ENCODE results near the gene ADGRF3. TPM values are rescaled to one million over a fixed set of nuclear protein-coding genes. Genes with fewer than 3 reads are reported as not detected.
"Not testable (repeated sequence)": the region's sequence is repeated elsewhere in the genome, so short reads cannot be mapped to it uniquely, and the experiment has no call there.

Gene ADGRF3, protein sequence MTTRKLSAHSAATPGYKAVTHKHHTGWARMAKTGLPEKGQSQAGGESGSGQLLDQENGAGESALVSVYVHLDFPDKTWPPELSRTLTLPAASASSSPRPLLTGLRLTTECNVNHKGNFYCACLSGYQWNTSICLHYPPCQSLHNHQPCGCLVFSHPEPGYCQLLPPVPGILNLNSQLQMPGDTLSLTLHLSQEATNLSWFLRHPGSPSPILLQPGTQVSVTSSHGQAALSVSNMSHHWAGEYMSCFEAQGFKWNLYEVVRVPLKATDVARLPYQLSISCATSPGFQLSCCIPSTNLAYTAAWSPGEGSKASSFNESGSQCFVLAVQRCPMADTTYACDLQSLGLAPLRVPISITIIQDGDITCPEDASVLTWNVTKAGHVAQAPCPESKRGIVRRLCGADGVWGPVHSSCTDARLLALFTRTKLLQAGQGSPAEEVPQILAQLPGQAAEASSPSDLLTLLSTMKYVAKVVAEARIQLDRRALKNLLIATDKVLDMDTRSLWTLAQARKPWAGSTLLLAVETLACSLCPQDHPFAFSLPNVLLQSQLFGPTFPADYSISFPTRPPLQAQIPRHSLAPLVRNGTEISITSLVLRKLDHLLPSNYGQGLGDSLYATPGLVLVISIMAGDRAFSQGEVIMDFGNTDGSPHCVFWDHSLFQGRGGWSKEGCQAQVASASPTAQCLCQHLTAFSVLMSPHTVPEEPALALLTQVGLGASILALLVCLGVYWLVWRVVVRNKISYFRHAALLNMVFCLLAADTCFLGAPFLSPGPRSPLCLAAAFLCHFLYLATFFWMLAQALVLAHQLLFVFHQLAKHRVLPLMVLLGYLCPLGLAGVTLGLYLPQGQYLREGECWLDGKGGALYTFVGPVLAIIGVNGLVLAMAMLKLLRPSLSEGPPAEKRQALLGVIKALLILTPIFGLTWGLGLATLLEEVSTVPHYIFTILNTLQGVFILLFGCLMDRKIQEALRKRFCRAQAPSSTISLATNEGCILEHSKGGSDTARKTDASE
- total RNA-seq (2014; rRNA removed; shearing (Covaris generic)), result 0.02 TPM in 1 of 2 replicates, not detected in the other

DNA sequence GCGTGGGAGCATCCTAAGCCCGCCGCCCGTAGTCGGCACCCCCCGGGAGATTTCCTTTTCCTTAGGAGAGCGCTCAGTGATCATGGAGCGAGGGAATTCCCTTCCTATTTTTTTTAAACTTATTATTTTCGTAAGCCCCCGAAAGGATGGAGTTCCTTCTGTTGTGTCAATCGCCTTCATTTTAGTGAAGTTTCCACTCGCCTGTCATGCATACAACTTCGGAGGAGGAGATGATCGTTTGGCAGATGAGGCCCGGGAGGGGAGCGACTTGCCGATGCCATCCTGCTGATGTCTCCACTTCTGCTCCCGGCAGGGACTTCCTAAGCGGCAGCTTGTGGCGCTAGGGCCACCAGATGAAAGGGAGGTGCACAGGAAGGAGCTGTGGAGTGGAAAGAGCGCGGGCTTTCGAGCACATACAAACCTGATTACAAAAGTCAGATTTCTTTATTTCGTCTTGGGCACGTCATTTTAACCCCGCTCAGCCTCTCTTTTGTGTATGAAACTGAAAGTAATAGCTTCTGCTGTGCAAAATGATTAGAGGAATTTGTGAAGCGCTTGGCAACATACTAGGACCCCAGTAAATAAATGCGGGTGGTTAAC is at the start of gene ADGRF3:
Gene ADGRF3, minus strand, starts transcription at position 336 of the 600 bp plus-strand sequence. CDS start 555 bp downstream, outside the sequence.
- peak; percentile 27 for DNase-seq (ENCODE audit: low spot score)

DNA sequence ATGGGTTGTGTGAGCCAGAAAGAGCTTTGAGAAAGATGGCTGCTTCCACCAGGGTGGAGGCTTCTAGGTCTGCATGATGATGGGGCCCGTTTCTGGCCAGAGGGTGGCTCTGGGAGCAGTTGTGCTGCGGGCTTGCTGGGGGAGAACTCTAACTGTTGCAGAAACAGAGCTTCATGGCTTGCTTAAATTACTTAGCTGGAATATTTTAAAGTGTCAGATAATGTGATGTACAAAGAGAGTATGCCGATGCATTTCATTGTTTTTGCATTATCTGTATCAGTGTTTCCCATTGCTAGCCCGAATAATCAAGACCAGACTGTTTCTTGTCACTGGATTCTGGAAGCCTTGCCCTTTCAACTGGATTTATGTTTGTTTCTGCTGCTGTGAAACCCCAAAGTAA is 48.8 kb upstream of the ADGRF3 start:
- DNase-seq (ENCODE audit: low spot score), result no peak

DNA sequence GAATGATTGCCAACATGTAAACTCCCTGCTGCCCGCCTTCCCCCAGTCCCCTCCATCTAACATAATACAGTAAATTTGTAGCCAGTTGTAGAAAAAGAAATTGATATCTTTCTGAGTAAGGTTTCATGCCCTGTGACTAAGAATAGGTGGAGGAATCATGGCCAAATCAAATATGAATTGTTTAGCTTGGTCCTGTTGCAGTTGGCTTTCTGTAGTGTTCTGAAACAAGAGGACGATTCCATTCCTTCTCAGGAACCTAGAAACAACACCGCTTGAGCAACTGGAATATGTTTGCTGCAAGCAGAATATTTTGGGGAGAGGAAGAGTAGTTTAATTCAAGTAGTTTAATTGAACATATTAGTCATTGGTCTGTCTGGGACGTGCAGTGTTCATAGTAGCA is 48.1 kb upstream of the ADGRF3 start:
- DNase-seq (ENCODE audit: low spot score), result no peak

DNA sequence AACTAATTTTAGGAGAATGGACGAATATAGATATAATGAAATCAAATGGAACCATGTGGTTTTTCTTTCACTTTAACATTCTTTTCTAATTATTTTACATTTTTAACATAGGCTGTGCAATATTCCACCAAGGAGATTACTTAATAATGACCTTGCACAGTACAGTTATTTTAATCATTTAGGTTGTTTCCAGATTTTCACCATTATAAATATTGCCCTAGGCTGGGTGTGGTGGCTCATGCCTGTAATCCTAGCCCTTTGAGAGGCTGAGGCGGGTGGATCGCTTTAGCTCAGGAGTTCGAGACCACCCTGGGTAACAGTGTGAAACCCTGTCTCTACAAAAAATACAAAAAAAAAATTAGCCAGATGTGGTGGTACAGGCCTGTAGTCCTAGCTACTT is 40.6 kb upstream of the ADGRF3 start:
- DNase-seq (ENCODE audit: low spot score), result no peak

DNA sequence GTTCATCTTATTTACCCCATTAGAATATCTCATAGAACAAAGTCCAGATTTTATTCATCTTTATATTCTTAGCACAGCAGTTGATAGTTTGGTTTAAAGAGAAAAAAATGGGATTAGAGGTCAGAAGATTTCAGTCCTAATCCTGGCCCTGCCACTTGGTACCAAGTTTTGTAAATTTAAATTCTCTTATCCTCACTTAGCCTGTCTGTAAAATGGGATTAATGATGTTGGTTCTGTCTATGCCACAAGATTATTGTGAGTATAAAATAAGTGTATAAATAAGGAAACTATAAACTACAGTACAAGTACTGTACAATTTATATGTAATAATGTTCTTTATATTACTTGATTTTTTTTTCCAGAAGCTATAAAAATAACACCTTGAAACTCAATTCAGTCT is 38.0 kb upstream of the ADGRF3 start:
- no peak for DNase-seq (ENCODE audit: low spot score)

DNA sequence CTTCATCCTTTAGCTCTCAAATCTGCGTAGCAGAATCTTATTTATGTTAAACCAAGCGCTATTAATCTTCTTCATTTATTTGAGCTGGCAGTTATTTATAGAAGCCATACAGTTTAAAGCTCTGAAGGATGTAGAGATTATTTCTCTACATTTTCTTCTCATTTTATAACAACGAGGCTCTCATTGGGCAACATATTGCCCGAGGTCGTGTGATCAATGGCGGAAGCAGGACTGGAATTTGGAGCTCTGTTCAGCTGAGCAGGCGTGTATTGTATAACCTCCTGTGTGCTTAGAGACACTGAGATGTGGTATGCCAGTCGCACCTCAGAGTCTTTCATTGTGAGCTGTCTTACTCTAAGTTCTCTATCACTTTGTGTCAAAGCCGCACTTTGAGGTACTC is 37.6 kb upstream of the ADGRF3 start:
- no peak for DNase-seq (ENCODE audit: low spot score)

DNA sequence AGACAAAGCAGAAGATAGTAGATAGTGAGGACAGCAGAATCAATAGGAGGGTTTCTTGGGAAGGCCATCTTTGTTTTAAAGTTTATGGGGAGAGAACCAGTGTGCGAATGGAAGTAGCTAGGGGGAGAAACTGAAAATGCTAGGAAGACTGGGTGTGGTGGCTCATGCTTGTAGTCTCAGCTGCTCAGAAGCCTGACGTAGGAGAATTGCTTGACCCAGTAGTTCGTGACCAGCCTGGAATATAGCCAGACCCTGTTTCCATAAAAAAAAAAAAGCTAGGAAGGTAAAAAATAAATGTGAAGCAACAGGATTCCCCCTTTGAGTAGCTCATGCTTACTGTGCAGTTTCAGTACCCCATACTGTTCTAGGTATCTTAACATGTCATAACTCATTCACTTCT is 36.0 kb upstream of the ADGRF3 start:
- DNase-seq (ENCODE audit: low spot score), result no peak

DNA sequence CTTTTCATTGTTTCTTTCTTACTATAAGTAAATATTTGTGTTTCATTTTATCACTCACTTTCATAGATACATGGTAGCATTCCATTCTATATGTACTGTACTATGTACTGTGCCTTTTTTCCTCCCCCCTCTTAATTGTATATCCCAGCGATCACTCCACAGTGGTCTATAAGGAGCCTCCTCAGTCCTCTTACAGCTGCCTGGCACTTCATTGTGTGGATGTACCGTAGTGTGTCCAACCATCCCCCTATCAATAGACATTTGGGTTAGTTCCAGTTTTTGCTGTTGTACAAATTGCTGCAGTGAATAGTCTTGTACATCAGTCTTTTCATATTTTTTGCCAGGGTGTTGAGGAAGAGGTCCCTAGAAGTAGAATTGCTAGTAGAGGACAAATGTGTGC is 33.7 kb upstream of the ADGRF3 start:
- DNase-seq (ENCODE audit: low spot score), result no peak

DNA sequence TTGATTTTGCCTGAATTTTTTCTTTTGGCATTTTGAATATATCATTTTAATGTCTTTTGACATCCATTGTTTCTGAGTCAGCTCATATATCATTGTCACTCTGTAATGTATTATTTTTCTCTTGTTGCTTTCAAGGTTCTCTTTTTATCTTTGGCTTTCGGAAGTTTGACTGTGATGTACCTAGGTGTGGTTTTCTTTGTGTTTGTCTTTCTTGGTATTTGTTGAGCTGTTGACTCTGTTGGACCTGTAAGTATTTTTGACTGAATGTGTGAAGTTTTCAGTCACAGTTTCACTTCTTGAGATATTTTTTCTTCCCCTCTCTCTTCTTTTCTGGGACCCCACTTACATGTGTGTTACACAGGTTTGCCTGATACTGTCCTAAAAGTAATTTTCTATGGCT is 30.2 kb upstream of the ADGRF3 start:
- no peak for DNase-seq (ENCODE audit: low spot score)

DNA sequence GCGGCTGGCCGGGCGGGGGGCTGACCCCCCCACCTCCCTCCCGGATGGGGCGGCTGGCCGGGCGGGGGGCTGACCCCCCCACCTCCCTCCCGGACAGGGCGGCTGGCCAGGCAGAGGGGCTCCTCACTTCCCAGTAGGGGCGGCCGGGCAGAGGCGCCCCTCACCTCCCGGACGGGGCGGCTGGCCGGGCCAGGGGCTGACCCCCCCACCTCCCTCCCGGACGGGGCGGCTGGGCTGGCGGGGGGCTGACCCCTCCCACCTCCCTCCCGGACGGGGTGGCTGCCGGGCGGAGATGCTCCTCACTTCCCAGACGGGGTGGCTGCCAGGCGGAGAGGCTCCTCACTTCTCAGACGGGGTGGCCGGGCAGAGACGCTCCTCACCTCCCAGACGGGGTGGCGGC is 24.3 kb upstream of the ADGRF3 start:
- not testable (repeated sequence) for DNase-seq (ENCODE audit: low spot score)

DNA sequence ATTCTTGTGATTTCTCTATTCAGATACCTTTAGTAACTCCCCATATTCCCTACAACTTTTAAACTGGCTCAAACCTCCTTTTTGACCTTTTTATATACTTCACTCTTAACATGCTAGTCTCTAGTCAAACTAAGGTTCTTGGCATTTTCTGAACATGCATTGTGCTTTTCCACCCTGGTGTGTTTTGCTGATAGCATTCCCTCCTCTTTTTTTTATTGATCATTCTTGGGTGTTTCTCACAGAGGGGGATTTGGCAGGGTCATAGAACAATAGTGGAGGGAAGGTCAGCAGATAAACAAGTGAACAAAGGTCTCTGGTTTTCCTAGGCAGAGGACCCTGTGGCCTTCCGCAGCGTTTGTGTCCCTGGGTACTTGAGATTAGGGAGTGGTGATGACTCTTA is 23.1 kb upstream of the ADGRF3 start:
- DNase-seq (ENCODE audit: low spot score), result not testable (repeated sequence)

DNA sequence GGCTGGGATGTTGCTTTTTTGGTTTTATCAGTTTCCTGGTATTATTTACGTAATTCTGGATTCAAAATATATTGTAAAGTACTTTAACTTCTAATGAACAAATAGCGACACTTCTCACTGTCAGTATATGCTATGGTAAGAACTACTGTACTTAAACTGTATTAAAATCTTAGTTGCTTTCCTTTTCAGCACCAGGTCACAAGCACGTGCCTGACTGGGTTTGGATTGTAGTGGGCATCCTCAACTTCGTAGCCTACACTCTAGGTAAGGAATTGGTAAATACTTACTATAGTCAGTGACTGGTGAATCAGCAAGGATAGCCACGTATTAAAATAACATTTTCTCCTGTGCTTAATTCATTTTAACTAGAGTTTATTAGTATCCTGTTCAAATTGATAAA is 20.4 kb upstream of the ADGRF3 start:
- no peak for DNase-seq (ENCODE audit: low spot score)

DNA sequence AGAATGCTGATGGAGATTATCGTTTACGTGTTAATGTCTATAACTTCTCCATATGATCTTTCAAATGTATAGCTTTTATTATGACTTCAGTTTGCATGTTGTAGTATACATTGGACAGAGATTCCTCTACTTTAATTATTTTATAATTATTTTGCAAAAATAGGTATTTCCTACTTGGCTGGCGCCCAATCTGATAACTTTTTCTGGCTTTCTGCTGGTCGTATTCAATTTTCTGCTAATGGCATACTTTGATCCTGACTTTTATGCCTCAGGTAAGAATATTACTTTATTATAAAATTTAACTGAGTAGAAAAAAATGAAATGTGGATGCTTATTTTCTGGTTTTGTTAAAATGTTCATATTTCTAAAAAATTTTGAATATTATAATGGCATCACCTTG is 18.1 kb upstream of the ADGRF3 start:
- no peak for DNase-seq (ENCODE audit: low spot score)

DNA sequence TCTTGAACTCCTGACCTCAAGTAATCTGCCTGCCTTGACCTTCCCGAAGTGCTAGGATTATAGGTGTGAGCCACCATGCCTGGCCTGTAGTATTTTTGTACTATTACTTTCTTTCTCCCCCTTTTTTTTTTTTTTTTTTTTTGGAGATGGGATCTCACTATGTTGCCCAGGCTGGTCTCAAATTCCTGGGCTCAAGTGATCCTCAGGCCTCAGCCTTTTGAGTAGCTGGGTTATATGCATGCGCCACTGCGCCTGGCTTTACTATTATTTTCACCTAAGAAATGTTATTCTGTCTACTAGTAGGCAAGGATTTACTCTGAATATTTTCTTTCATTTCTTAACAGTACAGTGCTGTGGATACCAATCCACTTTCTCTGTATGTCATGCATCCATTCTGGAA is 17.4 kb upstream of the ADGRF3 start:
- DNase-seq (ENCODE audit: low spot score), result no peak

DNA sequence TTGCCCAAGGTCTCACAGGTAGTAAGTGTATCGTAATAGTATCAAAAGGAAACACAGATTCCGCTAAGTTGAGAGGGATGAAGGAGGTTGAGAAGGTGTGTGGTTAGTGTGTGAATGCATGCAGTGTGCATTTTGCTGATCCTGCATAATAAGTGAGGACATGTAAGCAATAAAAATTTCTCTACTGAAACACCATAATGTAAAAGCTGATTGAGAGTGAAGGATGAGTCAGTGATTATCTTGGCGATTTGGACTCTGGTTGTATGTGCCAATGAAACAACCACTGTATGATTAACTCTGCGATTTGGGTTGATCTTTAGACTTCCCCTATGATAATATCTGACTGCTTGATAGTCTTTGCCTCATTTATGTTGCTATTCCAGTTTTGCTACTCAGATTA is 16.7 kb upstream of the ADGRF3 start:
- no peak for DNase-seq (ENCODE audit: low spot score)

DNA sequence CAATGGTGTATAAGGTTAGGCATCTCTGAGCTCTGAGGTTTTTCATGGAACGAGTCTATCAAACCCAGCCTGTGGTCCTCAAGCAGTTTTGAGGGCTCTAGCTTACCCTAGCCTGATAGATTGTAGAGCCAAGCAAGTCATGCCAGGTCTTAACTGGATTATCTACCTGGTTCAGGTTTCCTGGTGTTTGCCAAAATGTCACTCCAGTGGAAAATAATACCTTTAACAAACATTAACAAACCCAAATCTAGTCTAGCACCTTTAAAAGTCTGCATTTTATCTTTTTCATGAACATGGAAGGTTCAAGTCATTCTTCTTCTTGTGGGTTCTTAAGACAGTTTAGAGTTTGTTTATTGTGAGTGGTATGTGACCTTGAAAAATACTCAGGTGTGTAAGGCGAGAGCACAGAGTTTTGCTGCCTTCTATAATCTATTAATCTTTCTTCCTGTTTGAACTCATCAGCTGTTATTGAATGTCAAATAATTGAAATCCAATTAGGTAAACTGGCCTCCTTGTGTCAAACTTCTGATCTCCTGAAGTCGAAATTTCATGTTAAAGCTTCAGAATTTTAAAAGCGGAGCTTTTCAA is 13.4 kb upstream of the ADGRF3 start:
- DNase-seq (ENCODE audit: low spot score), result no peak

DNA sequence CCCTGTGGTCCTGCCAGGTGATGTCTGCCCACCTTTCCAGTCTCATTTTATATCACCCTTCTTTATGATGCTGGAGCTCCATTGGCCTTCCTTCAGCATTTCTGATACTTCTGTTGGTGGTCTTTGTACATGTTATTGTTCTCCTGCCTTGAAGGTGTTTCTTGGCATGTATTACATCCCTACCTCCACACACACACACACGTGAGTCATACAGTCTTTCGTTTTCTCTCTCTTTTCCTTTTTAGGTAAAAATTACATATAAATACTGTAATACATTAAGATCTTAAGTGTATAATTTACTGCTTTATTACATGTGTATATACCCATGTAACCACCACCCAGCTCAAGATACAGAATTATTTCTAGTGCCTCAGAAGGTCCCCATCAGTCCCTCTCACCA is 10.2 kb upstream of the ADGRF3 start:
- no peak for DNase-seq (ENCODE audit: low spot score)

DNA sequence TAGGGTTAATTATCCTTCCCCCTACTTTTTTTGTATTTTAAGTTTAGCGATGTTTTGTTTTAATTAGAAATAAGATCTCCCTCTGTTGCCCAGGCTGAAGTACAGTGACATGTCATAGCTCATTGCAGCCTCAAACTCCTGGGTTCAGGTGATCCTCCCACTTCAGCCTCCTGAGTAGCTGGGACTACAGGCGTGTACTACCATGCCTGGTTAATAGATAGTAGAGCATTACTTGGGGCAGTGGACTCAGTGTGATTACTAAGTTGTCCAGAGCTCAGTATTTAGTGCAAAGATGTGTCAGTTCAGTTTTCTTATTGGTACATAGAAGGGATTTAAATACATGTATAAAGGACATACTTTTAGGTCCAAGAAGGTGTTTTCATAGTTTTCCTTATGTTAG is 9.5 kb upstream of the ADGRF3 start:
- no peak for DNase-seq (ENCODE audit: low spot score)

DNA sequence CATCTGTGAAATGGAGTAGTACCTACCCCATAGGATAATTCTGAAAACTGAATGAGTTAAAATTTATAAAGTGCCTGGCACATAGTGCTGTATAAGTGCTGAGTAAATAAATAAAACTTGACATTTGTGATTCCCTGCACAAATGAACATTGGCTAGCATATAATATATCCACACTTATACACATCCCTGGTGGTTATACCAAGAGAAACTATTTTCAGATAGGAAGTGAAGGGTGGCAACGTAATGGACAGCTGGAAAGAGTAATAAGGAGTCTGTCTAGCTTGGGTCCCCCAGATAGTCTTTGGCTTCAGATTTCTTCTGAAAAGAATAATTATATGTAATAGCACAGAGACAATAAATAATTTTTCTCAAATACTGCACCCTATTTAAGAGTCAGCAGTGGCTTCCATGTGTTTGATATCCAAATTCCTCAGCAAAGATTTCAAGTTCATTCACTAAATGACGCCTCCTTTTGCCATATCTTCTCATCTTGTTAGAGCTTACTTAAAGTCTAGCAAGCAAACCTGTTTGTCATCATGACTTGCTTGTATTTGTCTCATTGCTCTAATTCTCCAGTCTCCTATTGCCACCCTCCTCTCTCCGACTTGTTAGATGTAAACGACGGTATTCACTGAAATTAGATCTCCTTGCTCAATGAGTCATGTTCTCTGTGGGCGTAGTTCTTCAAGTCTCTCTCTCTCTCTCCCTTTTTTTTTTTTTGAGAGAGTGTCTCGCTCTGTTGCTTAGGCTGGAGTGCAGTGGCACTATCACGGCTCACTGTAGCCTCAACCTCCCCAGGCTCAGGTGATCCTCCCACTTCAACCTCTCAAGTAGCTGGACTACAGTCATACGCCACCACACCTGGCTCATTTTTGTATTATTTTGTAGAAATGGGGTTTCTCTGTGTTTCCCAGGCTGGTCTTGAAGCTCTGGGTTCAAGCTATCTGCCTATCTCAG is 8.7 kb upstream of the ADGRF3 start:
- DNase-seq (ENCODE audit: low spot score), result peak; percentile 97

DNA sequence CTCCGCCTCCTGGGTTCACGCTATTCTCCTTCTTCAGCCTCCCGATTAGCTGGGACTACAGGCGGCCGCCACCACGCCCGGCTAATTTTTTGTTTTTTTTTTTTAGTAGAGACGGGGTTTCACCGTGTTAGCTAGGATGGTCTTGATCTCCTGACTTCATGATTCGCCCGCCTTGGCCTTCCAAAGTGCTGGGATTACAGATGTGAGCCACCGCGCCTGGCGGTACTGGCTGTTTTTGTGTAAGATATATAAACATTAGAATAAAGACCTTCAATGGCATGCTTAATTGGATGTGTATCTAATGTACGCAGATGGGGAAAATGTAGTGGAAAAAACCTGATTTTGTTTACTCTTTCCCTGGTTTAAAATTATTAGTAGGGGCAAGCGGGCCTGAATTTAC is 7.9 kb upstream of the ADGRF3 start:
- DNase-seq (ENCODE audit: low spot score), result not testable (repeated sequence)

DNA sequence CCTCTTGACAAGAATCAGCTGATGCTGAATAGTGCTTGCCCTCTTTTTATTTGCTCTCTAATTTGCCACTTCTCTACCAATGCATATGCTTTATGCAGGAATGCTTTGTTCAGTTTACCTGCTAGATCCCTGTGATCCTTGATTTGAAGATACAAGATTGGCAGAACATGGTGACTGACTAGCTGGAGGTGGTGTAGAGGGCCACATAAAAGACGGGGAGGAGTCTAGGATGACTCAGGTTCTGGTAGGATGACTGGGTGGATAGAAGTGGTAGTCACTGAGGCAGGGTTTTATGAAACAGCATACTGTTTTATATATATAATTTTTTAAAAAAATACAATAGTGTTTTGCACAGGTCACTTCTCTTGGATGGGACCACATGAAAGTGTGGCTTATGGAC is 6.3 kb upstream of the ADGRF3 start:
- no peak for DNase-seq (ENCODE audit: low spot score)
